Vagina (tissue), 2 donors: ENCODE data around the gene ELK4.

Source experiments
- CTCF ChIP-seq, 3 experiments: fragments of 450-650 bp in 2 of 3; fragments of 200-600 bp in 1 of 3; sonication (generic) in 1 of 3; IDR thresholded peaks; one replicate each; pipeline ENCODE4 v1.5.1; 2017 to 2019; ENCODE audit warnings: antibody characterized with exemption in 3 of 3, mild to moderate bottlenecking in 2 of 3, moderate library complexity in 2 of 3
- POLR2A ChIP-seq, 2 donors: fragments of 450-650 bp; IDR thresholded peaks; one replicate each; pipeline ENCODE4 v1.6.1; 2017; ENCODE audit warnings: antibody characterized with exemption in 2 of 2, mild to moderate bottlenecking in 2 of 2, moderate library complexity in 2 of 2

DNA sequence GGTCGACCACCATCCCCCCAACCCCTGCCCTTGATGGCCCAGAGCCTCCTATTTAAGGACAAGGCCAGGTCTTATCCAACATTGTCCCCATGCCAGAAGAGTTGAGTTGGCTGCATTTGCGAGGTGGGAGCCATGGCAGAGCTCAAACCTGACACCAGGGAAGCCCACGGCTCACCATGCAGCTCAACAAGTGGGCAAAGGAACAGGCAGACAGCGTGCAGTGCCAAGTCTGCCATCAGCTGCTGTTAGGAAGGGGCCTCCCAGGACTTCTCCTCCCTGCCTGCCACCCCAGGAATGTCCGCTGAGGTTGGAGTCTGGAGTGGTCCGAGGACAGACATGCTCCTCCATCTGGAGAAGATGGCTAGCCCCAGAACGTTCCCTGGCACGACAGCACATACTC, 28.6 kb upstream of the ELK4 start:
- TF ChIP-seq POLR2A (IDR thresholded peaks at IDR 0.05) (no peak), CTCF (IDR thresholded peaks at IDR 0.05) (no peak)
